ENCODE results near the gene MCRIP2.

- TF ChIP-seq CTCF (IDR thresholded peaks at IDR 0.05; ENCODE audit: low read depth, low read length, missing input control) (no peak), TAF1 (conservative IDR thresholded peaks at IDR 0.05) (no peak), YY1 (IDR thresholded peaks at IDR 0.05) (no peak), FOXA1 (IDR thresholded peaks at IDR 0.05) (no peak), MAX (IDR thresholded peaks at IDR 0.05) (no peak), EGR1 (IDR thresholded peaks at IDR 0.05; ENCODE audit: low read depth in 2 of 2) (no peak), RAD21 (IDR thresholded peaks at IDR 0.05) (no peak), HNF4G (IDR thresholded peaks at IDR 0.05) (no peak), GABPA (IDR thresholded peaks at IDR 0.05 in 1 of 2, conservative IDR thresholded peaks at IDR 0.05 in 1 of 2) (no peak), REST (IDR thresholded peaks at IDR 0.05) (no peak), SP1 (IDR thresholded peaks at IDR 0.05) (no peak), NR2F2 (IDR thresholded peaks at IDR 0.05) (no peak)
Observed at GRCh38 chr16:673399-673991, 31.9 kb downstream of the MCRIP2 start.
